Stimulated activated CD8-positive, alpha-beta memory T cell treated with anti-CD3 and anti-CD28 coated beads, Interleukin-15, amount 100 ng/mL, for 4 hours (primary cell): ENCODE results near the gene PNPLA3.

Experiments used
- DNase-seq, 2 donors: peaks; one replicate each; pipeline ENCODE4 v3.0.0-alpha.2; 2020; ENCODE audit warnings: low read depth in 2 of 2

PNPLA3 gene

DNA sequence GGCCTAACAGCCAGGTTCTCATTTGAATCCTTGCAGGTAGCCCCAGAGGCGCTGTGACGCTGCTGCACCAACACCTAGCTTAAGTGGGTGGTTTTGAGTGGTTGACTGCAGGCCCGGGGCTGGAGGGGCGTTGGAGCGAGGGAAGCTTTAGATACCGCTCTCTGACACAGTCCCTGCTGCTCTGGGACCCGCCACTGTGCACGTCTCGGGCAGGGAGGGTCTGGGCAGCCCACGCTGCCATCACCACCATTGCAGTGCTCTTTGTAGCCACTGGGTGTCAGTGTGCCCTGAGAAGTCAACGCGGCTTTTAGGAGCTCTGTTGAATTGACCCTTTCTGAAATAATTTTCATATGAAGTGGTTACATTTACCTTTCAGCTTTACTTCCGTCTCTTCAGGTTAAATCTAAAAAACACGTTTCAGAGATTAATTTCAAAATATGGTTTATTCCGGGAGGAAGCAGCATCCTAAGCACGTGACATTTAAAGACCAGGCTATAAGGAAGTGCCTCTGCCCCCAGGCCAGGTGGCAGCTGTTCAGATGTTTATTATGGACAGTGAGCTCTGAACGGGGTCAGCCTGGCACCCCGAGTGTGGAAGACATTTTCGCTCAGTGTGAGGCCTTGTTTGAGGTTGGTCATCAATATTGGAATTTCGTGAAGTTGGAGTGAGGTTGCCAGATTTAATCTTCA lies 69.6 kb downstream of the PNPLA3 start:
- DNase-seq = peak; percentile 18 to 24

DNA sequence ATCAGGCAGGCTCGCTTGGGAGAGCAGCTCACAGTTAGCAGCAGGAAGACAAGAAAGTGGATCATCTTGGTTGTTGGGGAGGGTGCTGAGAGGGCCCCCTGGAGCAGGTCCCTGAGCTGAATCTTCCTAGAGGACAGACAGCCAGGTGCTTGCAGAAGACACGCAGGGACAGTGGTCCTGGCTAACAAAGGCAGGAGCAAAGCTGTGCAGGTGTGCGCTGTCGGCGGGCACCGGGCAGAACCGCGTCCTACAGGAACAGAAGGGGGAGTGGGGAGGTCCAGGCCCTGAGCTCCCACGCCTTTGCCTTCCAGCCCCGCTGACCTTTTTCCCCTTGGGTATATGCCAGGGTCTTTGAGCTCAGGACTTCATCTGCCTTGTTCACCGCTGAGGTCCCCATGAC lies 70.4 kb downstream of the PNPLA3 start:
- no peak for DNase-seq

DNA sequence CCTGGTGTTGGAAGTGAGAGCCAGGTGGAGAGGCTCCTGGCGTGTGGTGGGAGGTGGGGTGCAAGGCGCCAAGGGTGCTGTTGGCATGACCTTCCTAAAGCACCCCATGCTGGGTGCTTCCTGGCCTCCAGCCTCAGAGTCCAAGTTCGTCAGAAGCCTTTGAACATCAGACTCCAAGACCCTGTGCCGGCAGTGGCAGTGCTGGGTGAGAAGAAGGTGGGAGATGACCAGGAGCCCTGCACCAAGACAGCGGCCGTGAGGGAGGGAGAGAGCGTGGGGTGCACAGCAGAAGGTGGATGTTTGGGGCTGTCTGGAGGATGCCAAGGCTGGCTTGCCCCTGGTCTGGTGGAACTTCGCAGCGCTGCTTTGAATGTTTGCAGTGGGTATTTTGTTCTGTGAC lies 70.8 kb downstream of the PNPLA3 start:
- DNase-seq = no peak

DNA sequence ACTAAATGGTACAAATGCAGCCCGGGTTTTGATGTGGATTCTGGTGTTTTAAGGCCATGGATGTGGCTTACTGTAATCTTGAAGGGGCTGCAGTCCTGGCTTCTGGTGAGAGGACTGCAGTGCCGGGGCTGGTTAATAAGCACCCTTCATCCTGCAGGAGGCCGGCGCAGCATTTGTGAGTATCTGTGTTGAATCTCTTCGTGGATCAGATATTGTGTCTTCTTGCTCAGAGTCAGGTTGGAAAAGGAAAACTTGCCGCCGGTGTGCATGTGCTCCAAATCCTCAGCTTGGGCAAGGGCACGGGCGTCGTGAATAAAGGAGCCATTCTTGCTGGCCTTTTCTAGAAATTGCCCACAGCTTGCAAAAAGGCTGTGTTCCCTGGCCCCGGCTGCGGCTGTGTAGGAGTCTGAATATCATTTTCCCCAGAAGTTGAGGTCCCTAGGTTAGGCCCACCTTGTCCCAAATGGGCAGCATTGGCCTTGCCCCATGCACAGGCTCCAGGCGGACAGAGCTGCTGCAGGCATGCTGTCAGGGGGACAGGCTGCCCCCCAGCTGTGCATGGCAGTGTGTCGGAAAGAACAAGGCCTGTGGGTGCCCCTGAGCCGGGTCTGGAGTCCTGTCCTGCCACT lies 71.6 kb downstream of the PNPLA3 start:
- DNase-seq = no peak

DNA sequence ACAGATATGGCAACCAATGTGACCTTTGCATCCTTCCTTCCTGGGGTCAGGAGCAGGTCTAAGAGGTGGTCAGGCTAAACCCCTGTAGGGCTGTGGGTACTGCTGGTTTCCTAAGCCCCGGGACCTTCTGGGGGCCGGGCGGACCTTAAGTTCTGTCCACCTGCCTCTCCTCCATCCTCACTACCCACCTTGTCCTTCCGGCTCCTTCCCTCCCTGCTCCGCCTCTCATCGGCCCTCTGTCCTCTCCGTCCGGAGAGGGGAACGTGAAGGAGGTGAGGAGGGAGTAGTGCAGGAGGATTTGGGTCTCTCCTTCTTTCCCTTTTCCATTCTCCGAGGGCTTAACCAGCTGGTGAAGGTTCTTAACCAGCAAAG lies 72.2 kb downstream of the PNPLA3 start:
- no peak for DNase-seq

DNA sequence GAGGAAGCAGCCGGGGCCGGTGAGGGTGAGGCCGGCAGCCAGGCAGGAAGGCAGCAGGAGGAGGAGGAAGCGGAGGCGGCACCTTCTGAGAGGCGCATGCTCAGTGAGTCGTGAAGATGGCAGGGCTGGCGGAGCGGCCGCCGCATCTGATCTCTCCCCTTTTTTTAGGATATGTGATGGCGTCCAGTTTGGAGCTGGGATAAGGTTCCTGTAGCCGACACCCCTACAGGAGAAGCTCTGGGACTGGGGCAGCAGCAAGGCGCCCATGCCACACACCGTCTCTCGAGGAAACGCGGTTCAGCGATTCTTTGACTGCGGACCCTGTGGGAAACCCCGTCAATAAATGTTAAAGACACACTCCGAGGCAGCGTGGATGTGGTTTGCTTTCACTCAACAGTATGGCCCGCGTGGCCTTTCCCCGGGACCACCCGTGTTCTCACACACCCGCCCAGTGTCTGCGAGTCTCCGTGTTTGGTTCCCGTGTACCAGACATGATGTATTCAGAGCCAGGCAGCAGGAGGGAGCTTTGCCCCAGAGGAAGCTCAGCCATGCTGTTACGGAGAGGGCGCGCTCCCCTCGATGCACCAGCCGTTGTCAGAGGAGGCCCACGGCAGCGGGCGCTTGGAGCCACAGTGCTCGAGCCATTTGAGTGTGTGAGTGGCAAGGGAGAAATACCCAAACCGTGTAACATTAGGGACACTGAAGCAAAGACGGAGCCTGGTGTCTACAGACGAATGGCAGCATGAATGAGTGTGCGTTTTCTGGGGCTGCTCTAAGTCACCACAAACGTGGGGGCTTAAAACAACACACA lies 72.8 kb downstream of the PNPLA3 start:
- DNase-seq = peak; percentile 51 to 61

DNA sequence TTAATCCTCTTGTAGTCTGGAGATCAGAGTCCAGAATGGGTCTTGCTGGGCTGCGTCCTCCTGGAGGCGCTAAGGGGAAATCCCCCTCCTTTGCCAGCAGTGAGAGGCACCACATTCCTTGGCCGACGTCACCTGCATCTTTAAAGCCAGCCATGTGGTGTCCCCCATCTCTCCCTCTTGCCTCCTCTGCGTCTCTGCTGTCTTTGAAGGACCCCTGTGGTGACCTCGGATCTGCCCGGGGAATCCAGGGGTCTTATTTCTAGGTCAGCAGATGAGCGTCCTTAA lies 73.3 kb downstream of the PNPLA3 start:
- DNase-seq = no peak
